Endothelial cell of umbilical vein (primary cell): ENCODE data around the gene MPZ. TPM values are rescaled to one million over a fixed set of nuclear protein-coding genes. Genes with fewer than 3 reads are reported as not detected.
"Not testable (repeated sequence)": the region's sequence is repeated elsewhere in the genome, so short reads cannot be mapped to it uniquely, and the experiment has no call there.

Experiments
- BruUV-seq: library from RNA; stranded (reverse); fragments of 400-500 nt; replicated peaks from 2 replicates; lab custom pipeline; 2021; lab: Mats Ljungman, UMichigan
- CTCF ChIA-PET: fragments of 300-600, 350-600 bp; sonication (Branson Sonifier 250); formaldehyde crosslinking; loops from one replicate; lab custom pipeline; 2021; ENCODE audit warnings: antibody characterized with exemption, inconsistent platforms; lab: Charles Lee
- POLR2A ChIA-PET: fragments of 300-600, 350-600 bp; sonication (Branson Sonifier 250); formaldehyde crosslinking; loops from one replicate; lab custom pipeline; 2021; ENCODE audit warnings: antibody characterized with exemption, inconsistent platforms; lab: Charles Lee
- DNase-seq: peaks from one replicate; pipeline ENCODE4 v3.0.0-alpha.2; 2011; ENCODE audit warnings: low read depth, low spot score
- FAIRE-seq: peaks from 2 replicates; lab custom pipeline; 2011; peaks lifted over from hg19 to GRCh38; lab: Jason Lieb, UNC
- H2AFZ ChIP-seq: 2 replicates; pipeline ENCODE4 v1.6.0; 2012; ENCODE audit warnings: low read depth, low read length, control low read depth, inconsistent platforms
- H3K27ac ChIP-seq: 2 replicates; pipeline ENCODE4 v1.5.1; 2011; ENCODE audit warnings: low read depth, mild to moderate bottlenecking, control low read depth, low read length, moderate library complexity; ENCODE audit not compliant: insufficient read depth
- H3K27me3 ChIP-seq, 2 experiments: 2 replicates each; pipeline versions ENCODE4 v1.6.0 to v1.6.1; 2011; ENCODE audit warnings: low read length in 2 of 2, mixed read lengths in 1 of 2; ENCODE audit not compliant: control insufficient read depth in 2 of 2, insufficient read depth in 2 of 2
- H3K36me3 ChIP-seq, 2 experiments: 2 replicates in 1 of 2; 3 replicates in 1 of 2; pipeline ENCODE4 v1.5.1; 2011; ENCODE audit warnings: low read length in 2 of 2, mild to moderate bottlenecking in 1 of 2, moderate library complexity in 1 of 2; ENCODE audit not compliant: control insufficient read depth in 2 of 2, insufficient read depth in 2 of 2; ENCODE audit errors: extremely low read depth in 1 of 2
- H3K4me1 ChIP-seq: 3 replicates; pipeline ENCODE4 v1.5.1; 2011; ENCODE audit warnings: mild to moderate bottlenecking, low read length; ENCODE audit not compliant: control insufficient read depth, insufficient read depth; ENCODE audit errors: extremely low read depth
- H3K4me2 ChIP-seq: 2 replicates; pipeline ENCODE4 v1.6.1; 2011; ENCODE audit warnings: low read length, control low read depth, mixed read lengths; ENCODE audit not compliant: insufficient read depth
- H3K4me3 ChIP-seq, 3 experiments: fragments of 200-600 bp in 1 of 3; sonication (generic), shearing (Covaris generic) in 1 of 3; replicated peaks in 1 of 3; 2 replicates each; pipeline ENCODE4 v1.5.1; 2011 to 2016; ENCODE audit warnings: control low read depth in 3 of 3, low read length in 3 of 3, mild to moderate bottlenecking in 2 of 3, inconsistent platforms in 1 of 3, low read depth in 1 of 3, moderate library complexity in 1 of 3; ENCODE audit not compliant: insufficient read depth in 1 of 3
- H3K79me2 ChIP-seq: 2 replicates; pipeline ENCODE4 v1.6.0; 2012; ENCODE audit warnings: low read length, inconsistent platforms; ENCODE audit not compliant: control insufficient read depth, insufficient read depth
- H3K9ac ChIP-seq: replicated peaks from 2 replicates; pipeline ENCODE3; 2011; ENCODE audit warnings: low read length, control low read depth; ENCODE audit not compliant: insufficient read depth; ENCODE audit errors: extremely low read depth
- H3K9me1 ChIP-seq: replicated peaks from 3 replicates; pipeline ENCODE4 v1.6.0; 2011; ENCODE audit warnings: mild to moderate bottlenecking, low read length; ENCODE audit not compliant: control insufficient read depth, insufficient read depth; ENCODE audit errors: extremely low read depth
- H3K9me3 ChIP-seq: replicated peaks from 2 replicates; pipeline ENCODE4 v1.5.1; 2012; ENCODE audit warnings: low read length, inconsistent platforms; ENCODE audit not compliant: control insufficient read depth, insufficient read depth
- H4K20me1 ChIP-seq: replicated peaks from 2 replicates; pipeline ENCODE3; 2011; ENCODE audit warnings: mild to moderate bottlenecking, low read length; ENCODE audit not compliant: control insufficient read depth, insufficient read depth; ENCODE audit errors: extremely low read depth
- dilution Hi-C: fragments of 300-500 bp; cut with MboI; formaldehyde crosslinking; loops from one replicate; pipeline ENCODE4 v1.15.0; 2019; ENCODE audit warnings: low sequenced_read_pairs; ENCODE audit not compliant: extremely low pct_ligation_motif_present
- intact Hi-C: fragments of 100-400 bp; cut with micrococcal nuclease; formaldehyde crosslinking; loops from one replicate; pipeline ENCODE4 v1.10.0; 2022
- polyA plus RNA-seq, 4 experiments: library from polyadenylated mRNA; depleted of rRNA in 3 of 4; stranded (reverse) in 3 of 4; unstranded in 1 of 4; fragments of >200 nt; gene quantifications; 2 replicates each; pipeline versions ENCODE4 v1.2.1 to v1.2.3, GENCODE V29; 2011 to 2012; ENCODE audit warnings: missing spikeins in 1 of 4
- total RNA-seq: library from RNA; stranded (reverse); gene quantifications from 2 replicates; pipeline ENCODE4 v1.2.3, GENCODE V29; 2021

Gene MPZ
- total and polyA plus RNA-seq, 2 donors (not counting 3 experiments of a cell fraction or from before 2014, with no cell fraction given): 2.0 to 7.0 TPM

DNA sequence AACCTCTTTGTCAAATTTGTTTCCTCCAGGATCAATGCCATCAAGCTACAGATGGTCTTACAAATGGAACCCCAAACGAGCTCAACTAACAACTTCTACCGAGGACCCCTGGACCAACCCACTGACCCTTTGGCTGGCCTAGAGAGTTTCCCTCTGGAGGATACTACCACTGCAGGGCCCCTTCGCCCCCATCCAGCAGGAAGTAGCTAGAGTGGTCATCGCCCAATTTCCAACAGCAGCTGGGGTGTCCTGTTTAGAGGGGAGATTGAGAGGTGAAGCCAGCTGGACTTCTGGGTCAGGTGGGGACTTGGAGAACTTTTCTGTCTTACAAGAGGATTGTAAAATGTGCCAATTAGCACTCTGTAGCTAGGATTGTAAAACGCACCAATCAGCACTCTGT is 52.7 kb downstream of the MPZ start:
- DNase-seq, FAIRE-seq: not testable (repeated sequence)
- CTCF ChIA-PET: interaction anchor here (1.8 to 2.0 kb wide), 2 partner anchors 34 to 49 kb away, joined by 5 read pairs; no protein-coding TSS in a partner anchor

DNA sequence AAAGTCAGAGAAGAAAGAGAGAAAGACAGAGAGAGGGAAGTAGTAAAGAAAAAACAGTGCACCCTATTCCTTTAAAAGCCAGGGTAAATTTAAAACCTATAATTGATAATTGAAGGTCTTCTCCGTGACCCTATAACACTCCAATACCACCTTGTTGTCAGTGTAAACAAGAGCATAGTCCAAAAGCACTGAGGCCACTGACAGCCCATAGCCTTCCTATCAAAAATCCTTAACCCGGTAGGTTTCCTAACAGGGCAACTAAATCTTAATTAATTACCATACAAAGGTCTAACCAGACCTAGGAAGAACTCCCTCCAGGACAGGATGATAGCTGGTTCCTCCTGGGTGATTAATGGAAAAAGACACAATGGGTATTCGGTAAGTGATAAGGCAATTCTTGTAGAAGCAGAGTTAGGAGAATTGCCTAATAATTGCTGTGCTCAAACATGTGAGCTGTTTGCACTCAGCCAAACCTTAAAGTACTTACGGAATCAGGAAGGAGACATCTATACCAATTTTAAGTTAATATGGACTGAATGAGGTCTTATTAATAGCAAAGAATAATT is 53.7 kb downstream of the MPZ start:
- DNase-seq, FAIRE-seq, POLR2A ChIA-PET, BruUV-seq, H3K79me2 ChIP-seq, CTCF ChIA-PET, H3K27ac ChIP-seq, H2AFZ ChIP-seq, intact Hi-C loops, H3K4me2 ChIP-seq, H3K4me1 ChIP-seq, H3K36me3 ChIP-seq, H3K9ac ChIP-seq, H3K9me3 ChIP-seq, H3K4me3 ChIP-seq, H4K20me1 ChIP-seq, H3K9me1 ChIP-seq, dilution Hi-C loops: not testable (repeated sequence)
- peaks cover 23 to 33% of the 10 kb centered on the region in 2 experiments for H3K27me3 ChIP-seq

More for the DNA sequence above, 52.7 kb downstream of the MPZ start:
- H3K4me3 ChIP-seq, H3K36me3 ChIP-seq, H3K9ac ChIP-seq, H3K79me2 ChIP-seq, H3K4me1 ChIP-seq, intact Hi-C loops, H3K9me1 ChIP-seq, H3K9me3 ChIP-seq, POLR2A ChIA-PET, H4K20me1 ChIP-seq, dilution Hi-C loops, BruUV-seq, H2AFZ ChIP-seq, H3K4me2 ChIP-seq, H3K27ac ChIP-seq: not testable (repeated sequence)
- H3K27me3 ChIP-seq: peaks cover 30 to 39% of the 10 kb centered on the region in 2 experiments

- H4K20me1 ChIP-seq, FAIRE-seq, H3K4me3 ChIP-seq, DNase-seq, H3K4me1 ChIP-seq, H3K4me2 ChIP-seq, intact Hi-C loops, H3K9me1 ChIP-seq, BruUV-seq, H3K79me2 ChIP-seq, H3K9ac ChIP-seq, H2AFZ ChIP-seq, H3K27ac ChIP-seq, POLR2A ChIA-PET, CTCF ChIA-PET, H3K9me3 ChIP-seq, dilution Hi-C loops, H3K36me3 ChIP-seq: not testable (repeated sequence)
- peaks cover 15 to 26% of the 10 kb centered on the region in 2 experiments for H3K27me3 ChIP-seq
Measured at GRCh38 chr1:161255302-161255701, 54.5 kb downstream of the MPZ start.

Other genes with a start within 250 kb of the MPZ start
- not detected in 2 replicates for gene ARHGAP30, start 240.1 kb downstream of the MPZ start, total RNA-seq
- gene ARHGAP30, start 240.1 kb downstream of the MPZ start, polyA plus RNA-seq: not detected in 2 replicates
- gene NECTIN4, start 220.4 kb downstream of the MPZ start, total RNA-seq: 0.37 and 0.58 TPM in 2 replicates
- 0.15 and 0.29 TPM in 2 replicates for gene NECTIN4, start 220.4 kb downstream of the MPZ start, polyA plus RNA-seq
- gene KLHDC9, start 211.6 kb downstream of the MPZ start, total RNA-seq: 1.1 and 1.4 TPM in 2 replicates
- 2.6 and 3.2 TPM in 2 replicates for gene KLHDC9, start 211.6 kb downstream of the MPZ start, polyA plus RNA-seq
- 99.5 and 104 TPM in 2 replicates for gene PFDN2, start 191.9 kb downstream of the MPZ start, total RNA-seq
- 86.8 and 157 TPM in 2 replicates for gene PFDN2, start 191.9 kb downstream of the MPZ start, polyA plus RNA-seq
- 20.3 and 20.9 TPM in 2 replicates for gene NIT1, start 191.9 kb downstream of the MPZ start, total RNA-seq
- 26.5 and 28.2 TPM in 2 replicates for gene NIT1, start 191.9 kb downstream of the MPZ start, polyA plus RNA-seq
- gene DEDD, start 177.3 kb downstream of the MPZ start, total RNA-seq: 50.2 and 54.9 TPM in 2 replicates
- 78.3 and 81.8 TPM in 2 replicates for gene DEDD, start 177.3 kb downstream of the MPZ start, polyA plus RNA-seq
- 102 and 110 TPM in 2 replicates for gene UFC1, start 156.0 kb downstream of the MPZ start, total RNA-seq
- 115 and 149 TPM in 2 replicates for gene UFC1, start 156.0 kb downstream of the MPZ start, polyA plus RNA-seq
- gene USP21, start 150.5 kb downstream of the MPZ start, total RNA-seq: 18.7 and 19.7 TPM in 2 replicates
- 29.2 and 34.9 TPM in 2 replicates for gene USP21, start 150.5 kb downstream of the MPZ start, polyA plus RNA-seq
- gene PPOX, start 143.5 kb downstream of the MPZ start, total RNA-seq: 28.5 and 28.9 TPM in 2 replicates
- 26.4 and 31.3 TPM in 2 replicates for gene PPOX, start 143.5 kb downstream of the MPZ start, polyA plus RNA-seq
- gene B4GALT3, start 132.5 kb downstream of the MPZ start, total RNA-seq: 39.5 and 39.8 TPM in 2 replicates
- 55.5 and 60.4 TPM in 2 replicates for gene B4GALT3, start 132.5 kb downstream of the MPZ start, polyA plus RNA-seq
- gene ADAMTS4, start 110.9 kb downstream of the MPZ start, total RNA-seq: 8.9 and 13.6 TPM in 2 replicates
- 2.5 and 2.6 TPM in 2 replicates for gene ADAMTS4, start 110.9 kb downstream of the MPZ start, polyA plus RNA-seq
- gene NDUFS2, start 107.6 kb downstream of the MPZ start, total RNA-seq: 95.1 and 99.7 TPM in 2 replicates
- gene NDUFS2, start 107.6 kb downstream of the MPZ start, polyA plus RNA-seq: 101 and 130 TPM in 2 replicates
- gene FCER1G, start 94.7 kb downstream of the MPZ start, total RNA-seq: 1.6 and 2.2 TPM in 2 replicates
- gene FCER1G, start 94.7 kb downstream of the MPZ start, polyA plus RNA-seq: 1.1 and 1.3 TPM in 2 replicates
- gene APOA2, start 86.3 kb downstream of the MPZ start, total RNA-seq: not detected in 2 replicates
- gene APOA2, start 86.3 kb downstream of the MPZ start, polyA plus RNA-seq: not detected in 2 replicates
- gene TOMM40L, start 83.9 kb downstream of the MPZ start, total RNA-seq: 18.7 TPM in 2 replicates
- gene TOMM40L, start 83.9 kb downstream of the MPZ start, polyA plus RNA-seq: 18.6 and 19.6 TPM in 2 replicates
- gene NR1I3, start 71.8 kb downstream of the MPZ start, total RNA-seq: not detected in 2 replicates
- not detected in 2 replicates for gene NR1I3, start 71.8 kb downstream of the MPZ start, polyA plus RNA-seq
- not detected in 2 replicates for gene PCP4L1, start 51.2 kb downstream of the MPZ start, total RNA-seq
- gene PCP4L1, start 51.2 kb downstream of the MPZ start, polyA plus RNA-seq: not detected in 2 replicates
- gene SDHC, start 4.4 kb upstream of the MPZ start, total RNA-seq: 136 and 148 TPM in 2 replicates
- gene SDHC, start 4.4 kb upstream of the MPZ start, polyA plus RNA-seq: 219 and 279 TPM in 2 replicates
- gene CFAP126, start 57.9 kb upstream of the MPZ start, total RNA-seq: not detected in 2 replicates
- gene CFAP126, start 57.9 kb upstream of the MPZ start, polyA plus RNA-seq: not detected in 2 replicates
- gene FCGR2A, start 195.5 kb upstream of the MPZ start, total RNA-seq: not detected in 2 replicates
- not detected in 2 replicates for gene FCGR2A, start 195.5 kb upstream of the MPZ start, polyA plus RNA-seq
- 0.13 TPM in 1 of 2 replicates, not detected in the other for gene HSPA6, start 214.6 kb upstream of the MPZ start, total RNA-seq
- gene HSPA6, start 214.6 kb upstream of the MPZ start, polyA plus RNA-seq: 0.03 and 0.10 TPM in 2 replicates
- gene FCGR3A, start 239.8 kb upstream of the MPZ start, total RNA-seq: not detected in 2 replicates
- gene FCGR3A, start 239.8 kb upstream of the MPZ start, polyA plus RNA-seq: not detected in 2 replicates